Lower leg skin (tissue), 4 donors: ENCODE results near the gene SELENOM. TPM values are rescaled to one million over a fixed set of nuclear protein-coding genes. Genes with fewer than 3 reads are reported as not detected.

ENCODE experiments used
- DNase-seq, 2 donors: peaks; one replicate each; pipeline ENCODE4 v3.0.0-alpha.2; 2019; ENCODE audit warnings: low spot score in 2 of 2
- H3K4me3 ChIP-seq: fragments of 200-600 bp; sonication (generic); 2 replicates; pipeline ENCODE4 v1.5.1; 2017; ENCODE audit warnings: mild to moderate bottlenecking, low read depth; ENCODE audit not compliant: poor library complexity, severe bottlenecking
- POLR2A ChIP-seq, 2 donors: fragments of 450-650 bp; IDR thresholded peaks; one replicate each; pipeline ENCODE4 v1.6.1; 2016 to 2017; ENCODE audit warnings: antibody characterized with exemption in 2 of 2, mild to moderate bottlenecking in 1 of 2, moderate library complexity in 1 of 2
- WGBS, 2 donors: methylation state at CpG; one replicate each; pipeline ENCODE4 v1.1.5; 2018; 5-methylcytosine and 5-hydroxymethylcytosine counted together
- intact Hi-C: fragments of 100-400 bp; cut with DNase I; formaldehyde crosslinking; loops from one replicate; pipeline ENCODE4 v1.15.0; 2023; ENCODE audit warnings: low total_unique reads
- total RNA-seq, 4 donors: library from RNA; depleted of rRNA; stranded (reverse); fragments of >200 nt; gene quantifications; one replicate each; pipeline ENCODE4 v1.1.0, GENCODE V29; 2016
- TF ChIP-seq, protein P1 (sequence below), 3 donors: fragments of 450-650 bp; IDR thresholded peaks; one replicate each; pipeline ENCODE4 v1.5.1; 2016; ENCODE audit warnings: antibody characterized with exemption in 3 of 3, mild to moderate bottlenecking in 3 of 3, moderate library complexity in 2 of 3

Gene SELENOM
- total RNA-seq, 4 donors from 2014 or later, result 66.6 to 164 (median 92.8) TPM

DNA sequence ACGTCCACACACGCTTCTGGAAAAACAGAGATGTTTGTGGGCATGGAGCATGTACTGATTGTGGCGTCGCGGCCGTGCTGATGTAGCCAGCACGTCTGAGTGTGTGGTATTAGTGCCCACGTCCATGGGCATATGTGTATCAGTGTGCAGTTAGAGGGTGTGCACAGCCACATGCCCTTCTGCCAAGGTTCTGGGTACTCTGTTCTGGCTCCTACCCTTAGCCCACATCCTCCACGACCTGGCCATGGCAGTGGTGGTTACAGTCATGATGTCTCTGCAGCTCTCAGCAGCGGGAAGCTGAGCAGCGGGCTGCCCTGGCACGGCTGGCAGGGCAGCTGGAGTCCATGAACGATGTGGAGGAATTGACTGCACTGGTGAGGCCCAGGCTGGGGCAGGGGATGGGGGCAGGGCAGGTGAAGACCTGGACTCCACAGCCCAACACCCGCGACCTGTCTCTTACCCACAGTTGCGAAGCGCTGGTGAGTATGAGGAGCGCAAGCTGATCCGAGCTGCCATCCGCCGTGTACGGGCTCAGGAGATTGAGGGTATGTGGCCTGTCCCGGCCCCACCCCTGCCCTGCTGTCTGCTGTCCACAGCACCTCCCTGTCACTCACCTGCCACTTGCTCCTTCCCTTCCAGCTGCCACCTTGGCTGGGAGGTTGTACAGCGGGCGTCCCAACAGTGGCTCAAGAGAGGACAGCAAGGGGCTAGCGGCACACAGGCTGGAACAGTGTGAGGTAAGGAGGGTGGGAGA lies 19.0 kb downstream of the SELENOM start:
- WGBS, 2 donors, result 90 to 92% methylated on average over 25 to 26 of the region's 26 CpGs
- H3K4me3 ChIP-seq, result no peak overlapping the region
- intact Hi-C loops, result loop anchor here (5.0 kb wide), 1 partner anchor 141 kb away; no protein-coding TSS in a partner anchor
- TF ChIP-seq, protein P1, sequence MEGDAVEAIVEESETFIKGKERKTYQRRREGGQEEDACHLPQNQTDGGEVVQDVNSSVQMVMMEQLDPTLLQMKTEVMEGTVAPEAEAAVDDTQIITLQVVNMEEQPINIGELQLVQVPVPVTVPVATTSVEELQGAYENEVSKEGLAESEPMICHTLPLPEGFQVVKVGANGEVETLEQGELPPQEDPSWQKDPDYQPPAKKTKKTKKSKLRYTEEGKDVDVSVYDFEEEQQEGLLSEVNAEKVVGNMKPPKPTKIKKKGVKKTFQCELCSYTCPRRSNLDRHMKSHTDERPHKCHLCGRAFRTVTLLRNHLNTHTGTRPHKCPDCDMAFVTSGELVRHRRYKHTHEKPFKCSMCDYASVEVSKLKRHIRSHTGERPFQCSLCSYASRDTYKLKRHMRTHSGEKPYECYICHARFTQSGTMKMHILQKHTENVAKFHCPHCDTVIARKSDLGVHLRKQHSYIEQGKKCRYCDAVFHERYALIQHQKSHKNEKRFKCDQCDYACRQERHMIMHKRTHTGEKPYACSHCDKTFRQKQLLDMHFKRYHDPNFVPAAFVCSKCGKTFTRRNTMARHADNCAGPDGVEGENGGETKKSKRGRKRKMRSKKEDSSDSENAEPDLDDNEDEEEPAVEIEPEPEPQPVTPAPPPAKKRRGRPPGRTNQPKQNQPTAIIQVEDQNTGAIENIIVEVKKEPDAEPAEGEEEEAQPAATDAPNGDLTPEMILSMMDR (IDR thresholded peaks at IDR 0.05), result no peak
- no peak for TF ChIP-seq POLR2A (IDR thresholded peaks at IDR 0.05)
- DNase-seq, result no peak

DNA sequence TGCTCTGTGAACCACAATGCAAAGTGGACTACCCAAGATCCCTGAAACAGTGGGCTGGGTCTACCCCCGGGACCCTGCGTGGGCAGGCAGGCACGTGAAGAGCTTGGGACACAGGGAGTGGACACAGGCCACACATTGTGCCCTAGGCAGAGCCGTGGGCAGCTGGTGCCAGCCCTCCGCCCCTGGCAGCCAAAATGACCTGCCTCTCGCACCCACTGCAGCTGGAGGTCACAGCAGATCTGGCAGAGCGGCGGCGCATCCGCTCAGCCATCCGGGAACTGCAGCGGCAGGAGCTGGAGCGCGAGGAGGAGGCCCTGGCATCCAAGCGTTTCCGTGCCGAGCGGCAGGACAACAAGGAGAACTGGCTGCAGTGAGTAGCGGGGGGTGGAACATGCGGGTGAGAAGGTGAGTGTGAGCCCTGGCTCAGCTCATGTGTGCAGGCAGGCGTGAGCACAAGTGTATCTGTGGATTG lies 19.6 kb downstream of the SELENOM start:
- 87 to 88% methylated on average over 21 of the region's 21 CpGs for WGBS, 2 donors
- no peak for DNase-seq
- TF ChIP-seq POLR2A (IDR thresholded peaks at IDR 0.05), result no peak
- TF ChIP-seq, protein P1 (IDR thresholded peaks at IDR 0.05), result no peak
- H3K4me3 ChIP-seq, result no peak overlapping the region
- intact Hi-C loops, result loop anchor here (5.0 kb wide), 1 partner anchor 140 kb away; no protein-coding TSS in a partner anchor

DNA sequence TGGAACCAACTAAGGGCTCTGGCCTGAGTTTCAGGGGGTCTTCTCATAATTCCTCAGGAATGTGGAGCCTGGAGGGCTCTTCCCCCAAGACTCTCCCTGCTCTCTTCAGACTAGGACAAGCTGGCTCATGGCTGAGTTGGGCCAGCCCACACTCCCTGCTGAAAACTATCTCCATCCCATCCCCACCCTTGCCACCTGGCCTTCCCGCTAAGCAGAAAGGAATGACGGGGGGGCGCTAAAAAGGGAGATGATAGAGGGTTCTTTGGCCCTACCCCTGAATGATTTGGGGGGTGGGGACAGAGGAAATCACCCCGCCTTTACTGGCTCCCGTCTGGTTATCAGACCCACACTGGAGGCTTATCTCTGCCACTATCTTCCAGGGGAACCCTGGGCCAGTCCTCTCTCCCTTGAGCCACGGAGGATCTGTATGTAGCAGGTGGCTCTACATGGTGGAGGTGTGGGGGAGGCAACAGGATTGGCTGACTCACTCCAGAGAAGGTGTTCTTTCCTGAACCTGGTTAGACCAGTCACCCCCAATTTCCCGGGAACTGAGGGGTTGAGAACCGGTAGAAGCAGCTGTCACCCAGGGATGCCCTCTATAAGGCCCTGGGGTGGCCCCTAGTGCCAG lies 20.6 kb downstream of the SELENOM start:
- intact Hi-C loops, result loop anchor here (5.0 kb wide), 1 partner anchor 140 kb away; no protein-coding TSS in a partner anchor
- WGBS, 2 donors, result 62% methylated on average over 8 of the region's 8 CpGs
- DNase-seq, result no peak
- no peak for TF ChIP-seq POLR2A (IDR thresholded peaks at IDR 0.05)
- TF ChIP-seq, protein P1 (IDR thresholded peaks at IDR 0.05), result no peak
- H3K4me3 ChIP-seq, result no peak overlapping the region

DNA sequence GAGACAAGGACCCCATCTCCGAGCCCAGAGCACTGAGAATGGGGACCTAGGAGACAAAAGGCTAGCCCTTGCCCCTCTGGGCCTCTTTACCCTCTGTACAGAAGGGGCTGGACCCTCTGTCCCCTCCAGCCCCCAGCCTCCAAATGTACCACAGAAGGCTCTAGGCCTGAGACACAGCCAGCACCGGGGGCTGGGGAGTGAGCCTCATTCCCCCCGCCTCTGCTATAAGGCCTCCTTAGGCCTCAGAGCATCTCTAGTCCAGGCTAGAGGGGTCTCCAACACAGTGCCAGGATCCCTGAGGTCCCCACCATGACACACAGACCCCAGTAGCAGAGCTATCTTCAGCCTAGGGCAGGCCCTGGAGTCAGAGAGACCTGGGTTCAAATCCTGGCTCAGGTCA lies 21.4 kb downstream of the SELENOM start:
- intact Hi-C loops, result loop anchor here (5.0 kb wide), 1 partner anchor 139 kb away; no protein-coding TSS in a partner anchor
- no peak overlapping the region for H3K4me3 ChIP-seq

DNA sequence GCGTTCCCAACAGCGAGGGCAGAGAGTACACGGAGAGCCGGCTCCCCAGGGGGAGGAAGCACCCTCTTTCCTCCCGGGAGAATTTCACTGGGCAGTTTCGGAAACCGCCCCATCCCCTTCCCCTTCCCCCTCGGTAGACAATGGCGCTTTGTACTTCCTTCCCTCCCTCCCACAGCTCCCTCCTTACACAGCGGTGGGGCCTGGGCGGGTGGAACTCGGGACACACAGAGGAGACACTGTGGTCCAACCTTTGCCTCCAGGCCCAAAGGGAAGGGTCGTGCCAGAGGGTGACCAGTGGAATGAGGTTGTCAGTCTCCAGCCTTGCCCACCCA lies 21.9 kb downstream of the SELENOM start:
- DNase-seq, result peak; percentile 35 to 90
- 15 to 22% methylated on average over 11 to 12 of the region's 13 CpGs for WGBS, 2 donors
- intact Hi-C loops, result loop anchor here (5.0 kb wide), 1 partner anchor 138 kb away; no protein-coding TSS in a partner anchor
- no peak overlapping the region for H3K4me3 ChIP-seq
- no peak for TF ChIP-seq POLR2A (IDR thresholded peaks at IDR 0.05)
- TF ChIP-seq, protein P1 (IDR thresholded peaks at IDR 0.05), result no peak

More for the DNA sequence above, 21.4 kb downstream of the SELENOM start:
- WGBS, 2 donors, result 75 to 80% methylated on average over 3 of the region's 3 CpGs
- no peak for DNase-seq
- TF ChIP-seq, protein P1 (IDR thresholded peaks at IDR 0.05), result no peak
- TF ChIP-seq POLR2A (IDR thresholded peaks at IDR 0.05), result no peak
